ENCODE results near the gene SOS2. TPM values are rescaled to one million over a fixed set of nuclear protein-coding genes. Genes with fewer than 3 reads are reported as not detected.
A peak's percentile ranks its signal among the peaks of the same experiment; 100 is the strongest.

The SOS2 gene
- total and polyA plus RNA-seq, 4 experiments from 2014 or later: 7.4 to 43.4 (median 29.7) TPM

- Mint-ChIP-seq H3K9me3 (peaks cover 0 to 2% (median 0%) of the 10 kb centered on the region in 8 donors), H3K27me3 (no peaks in the 10 kb centered on the region), H3K36me3 (peaks cover 0 to 9% of the 10 kb centered on the region in 2 donors), H3K27ac (peak overlapping the region; percentile 46 to 89 (median 72)), H3K4me1 (peaks cover 38 to 75% (median 53%) of the 10 kb centered on the region in 4 donors), H3K4me3 (peak overlapping the region; percentile 20 to 97 (median 73))
- Histone ChIP-seq H3K27ac (ENCODE audit: low read depth, low read length) (no peak overlapping the region), H3K4me1 (ENCODE audit: insufficient read depth, low read length) (peaks cover 63% of the 10 kb centered on the region), H3K27me3 (ENCODE audit: insufficient read depth, low read length) (no peaks in the 10 kb centered on the region), H3K9me3 (ENCODE audit: control insufficient read depth in 1 of 2, low read length in 2 of 2) (no peaks in the 10 kb centered on the region), H3K4me3 (ENCODE audit: low read length in 2 of 2) (peak overlapping the region in 1 of 2 donors; percentile 1), H3K36me3 (ENCODE audit: insufficient read depth, low read length) (no peaks in the 10 kb centered on the region)
- CTCF ChIA-PET (ENCODE audit: partially characterized antibody): interaction anchor here (1.3 kb wide), 1 partner anchor 27 kb away, joined by 3 read pairs; no protein-coding TSS in a partner anchor
- DNase-seq: no peak
- intact Hi-C loops (cut with micrococcal nuclease): loop anchor here (2.0 to 5.0 kb wide), 7 partner anchors 15 to 642 kb away; partner anchors contain the start of genes DMAC2L, L2HGDH, MAP4K5 and MGAT2
- POLR2A ChIA-PET (ENCODE audit: partially characterized antibody): interaction anchor here (0.9 kb wide), 1 partner anchor 15 kb away, joined by 3 read pairs; no protein-coding TSS in a partner anchor
These were observed 1.7 kb downstream of the SOS2 start for GRCh38 chr14:50229681-50230080.

GRCh38 chr14:50228313-50228712 is 3.1 kb downstream of the SOS2 start:
- POLR2A ChIA-PET (ENCODE audit: partially characterized antibody): no interaction called here
- peak overlapping the region in 1 of 8 donors; percentile 68 for H3K4me3 Mint-ChIP-seq
- H3K27ac Mint-ChIP-seq: peak overlapping the region in 1 of 7 donors; percentile 89
- Histone ChIP-seq H3K4me3 (ENCODE audit: low read length in 2 of 2) (no peak overlapping the region), H3K4me1 (ENCODE audit: insufficient read depth, low read length) (peaks cover 54% of the 10 kb centered on the region), H3K36me3 (ENCODE audit: insufficient read depth, low read length) (no peaks in the 10 kb centered on the region), H3K27ac (ENCODE audit: low read depth, low read length) (no peak overlapping the region), H3K9me3 (ENCODE audit: control insufficient read depth in 1 of 2, low read length in 2 of 2) (no peaks in the 10 kb centered on the region), H3K27me3 (ENCODE audit: insufficient read depth, low read length) (no peaks in the 10 kb centered on the region)
- peaks cover 0 to 2% (median 0%) of the 10 kb centered on the region in 8 donors for H3K9me3 Mint-ChIP-seq
- CTCF ChIA-PET (ENCODE audit: partially characterized antibody): interaction anchor here (1.3 kb wide), 1 partner anchor 25 kb away, joined by 3 read pairs; no protein-coding TSS in a partner anchor
- intact Hi-C loops (cut with micrococcal nuclease): no loop called here
- H3K4me1 Mint-ChIP-seq: peaks cover 38 to 74% (median 54%) of the 10 kb centered on the region in 4 donors
- H3K27me3 Mint-ChIP-seq: no peaks in the 10 kb centered on the region
- peaks cover 0 to 6% of the 10 kb centered on the region in 2 donors for H3K36me3 Mint-ChIP-seq
- no peak for DNase-seq

GRCh38 chr14:50225974-50226297 is 5.4 kb downstream of the SOS2 start:
- H3K4me3 Mint-ChIP-seq: peak overlapping the region in 5 of 8 donors; percentile 4 to 70 (median 52)

GRCh38 chr14:50225067-50225973 is 6.1 kb downstream of the SOS2 start:
- Mint-ChIP-seq H3K9me3 (peaks cover 0 to 2% (median 0%) of the 10 kb centered on the region in 8 donors), H3K27ac (peak overlapping the region; percentile 25 to 85 (median 54)), H3K4me1 (peaks cover 43 to 74% (median 59%) of the 10 kb centered on the region in 4 donors), H3K36me3 (peaks cover 4 to 8% of the 10 kb centered on the region in 2 donors), H3K4me3 (peak overlapping the region in 5 of 8 donors; percentile 4 to 70 (median 52)), H3K27me3 (no peaks in the 10 kb centered on the region)
- DNase-seq: no peak
- intact Hi-C loops (cut with micrococcal nuclease): no loop called here
- H3K36me3 ChIP-seq (ENCODE audit: insufficient read depth, low read length): no peaks in the 10 kb centered on the region
- H3K27me3 ChIP-seq (ENCODE audit: insufficient read depth, low read length): no peaks in the 10 kb centered on the region
- no peaks in the 10 kb centered on the region for H3K9me3 ChIP-seq (ENCODE audit: control insufficient read depth in 1 of 2, low read length in 2 of 2)
- CTCF ChIA-PET (ENCODE audit: partially characterized antibody): interaction anchor here (0.6 to 1.9 kb wide), 2 partner anchors 8 to 1425 kb away, joined by 3 to 5 read pairs; no protein-coding TSS in a partner anchor
- H3K4me3 ChIP-seq (ENCODE audit: low read length in 2 of 2): no peak overlapping the region
- H3K27ac ChIP-seq (ENCODE audit: low read depth, low read length): no peak overlapping the region
- peaks cover 45% of the 10 kb centered on the region for H3K4me1 ChIP-seq (ENCODE audit: insufficient read depth, low read length)
- POLR2A ChIA-PET (ENCODE audit: partially characterized antibody): interaction anchor here (0.5 to 1.2 kb wide), 2 partner anchors 15 to 604 kb away, joined by 3 read pairs; partner anchors contain the start of genes MGAT2 and RPL36AL

More at GRCh38 chr14:50225974-50226297, 5.4 kb downstream of the SOS2 start:
- no peaks in the 10 kb centered on the region for H3K27me3 ChIP-seq (ENCODE audit: insufficient read depth, low read length)
- no peaks in the 10 kb centered on the region for H3K9me3 ChIP-seq (ENCODE audit: control insufficient read depth in 1 of 2, low read length in 2 of 2)
- peaks cover 46% of the 10 kb centered on the region for H3K4me1 ChIP-seq (ENCODE audit: insufficient read depth, low read length)
- POLR2A ChIA-PET (ENCODE audit: partially characterized antibody): interaction anchor here (0.5 kb wide), 1 partner anchor 14 kb away, joined by 3 read pairs; no protein-coding TSS in a partner anchor
- Mint-ChIP-seq H3K9me3 (peaks cover 0 to 2% (median 0%) of the 10 kb centered on the region in 8 donors), H3K27ac (peak overlapping the region; percentile 23 to 85 (median 51)), H3K36me3 (peaks cover 8% of the 10 kb centered on the region in 2 donors), H3K27me3 (no peaks in the 10 kb centered on the region), H3K4me1 (peaks cover 42 to 74% (median 59%) of the 10 kb centered on the region in 4 donors)
- H3K27ac ChIP-seq (ENCODE audit: low read depth, low read length): no peak overlapping the region
- CTCF ChIA-PET (ENCODE audit: partially characterized antibody): no interaction called here
- no peak overlapping the region for H3K4me3 ChIP-seq (ENCODE audit: low read length in 2 of 2)
- intact Hi-C loops (cut with micrococcal nuclease): no loop called here
- DNase-seq: peak in 1 of 5 donors; percentile 8
- no peaks in the 10 kb centered on the region for H3K36me3 ChIP-seq (ENCODE audit: insufficient read depth, low read length)

GRCh38 chr14:50222055-50222613 is 9.2 kb downstream of the SOS2 start:
- Mint-ChIP-seq H3K9me3 (no peaks in the 10 kb centered on the region), H3K4me1 (peaks cover 40 to 68% (median 51%) of the 10 kb centered on the region in 4 donors), H3K4me3 (peak overlapping the region in 2 of 8 donors; percentile 4 to 39), H3K27ac (peak overlapping the region in 3 of 7 donors; percentile 15 to 60 (median 49)), H3K27me3 (no peaks in the 10 kb centered on the region), H3K36me3 (peaks cover 5 to 15% of the 10 kb centered on the region in 2 donors)
- CTCF ChIA-PET (ENCODE audit: partially characterized antibody): no interaction called here
- Histone ChIP-seq H3K36me3 (ENCODE audit: insufficient read depth, low read length) (no peaks in the 10 kb centered on the region), H3K4me3 (ENCODE audit: low read length in 2 of 2) (no peak overlapping the region), H3K27ac (ENCODE audit: low read depth, low read length) (no peak overlapping the region), H3K27me3 (ENCODE audit: insufficient read depth, low read length) (no peaks in the 10 kb centered on the region), H3K9me3 (ENCODE audit: control insufficient read depth in 1 of 2, low read length in 2 of 2) (no peaks in the 10 kb centered on the region), H3K4me1 (ENCODE audit: insufficient read depth, low read length) (peaks cover 26% of the 10 kb centered on the region)
- POLR2A ChIA-PET (ENCODE audit: partially characterized antibody): no interaction called here
- no peak for DNase-seq
- intact Hi-C loops (cut with micrococcal nuclease): no loop called here

GRCh38 chr14:50218501-50218900 is 12.9 kb downstream of the SOS2 start:
- H3K27me3 ChIP-seq (ENCODE audit: insufficient read depth, low read length): no peaks in the 10 kb centered on the region
- H3K9me3 ChIP-seq (ENCODE audit: control insufficient read depth in 1 of 2, low read length in 2 of 2): no peaks in the 10 kb centered on the region
- Mint-ChIP-seq H3K9me3 (no peaks in the 10 kb centered on the region), H3K36me3 (peaks cover 7 to 15% of the 10 kb centered on the region in 2 donors), H3K4me1 (peaks cover 32 to 54% (median 38%) of the 10 kb centered on the region in 4 donors), H3K27ac (peak overlapping the region in 2 of 7 donors; percentile 8 to 41), H3K27me3 (no peaks in the 10 kb centered on the region), H3K4me3 (no peak overlapping the region)
- CTCF ChIA-PET (ENCODE audit: partially characterized antibody): interaction anchor here (0.7 kb wide), 1 partner anchor 53 kb away, joined by 3 read pairs; no protein-coding TSS in a partner anchor
- H3K4me3 ChIP-seq (ENCODE audit: low read length in 2 of 2): no peak overlapping the region
- DNase-seq: no peak
- H3K36me3 ChIP-seq (ENCODE audit: insufficient read depth, low read length): no peaks in the 10 kb centered on the region
- no peak overlapping the region for H3K27ac ChIP-seq (ENCODE audit: low read depth, low read length)
- peaks cover 7% of the 10 kb centered on the region for H3K4me1 ChIP-seq (ENCODE audit: insufficient read depth, low read length)
- POLR2A ChIA-PET (ENCODE audit: partially characterized antibody): no interaction called here
- intact Hi-C loops (cut with micrococcal nuclease): no loop called here
